Endodermal cell (in vitro differentiated cells): Measurements from ENCODE around the gene TBCEL. TPM values are rescaled to one million over a fixed set of nuclear protein-coding genes. Genes with fewer than 3 reads are reported as not detected.

Experiments used
- DNase-seq: peaks from one replicate; pipeline ENCODE4 v3.0.0-alpha.2; 2017
- H3K27ac ChIP-seq: 2 replicates; pipeline ENCODE4 v1.5.1; 2013; ENCODE audit warnings: mild to moderate bottlenecking, low read depth, low read length, moderate library complexity
- H3K27me3 ChIP-seq: 2 replicates; pipeline ENCODE4 v1.6.1; 2013; ENCODE audit warnings: mild to moderate bottlenecking, low read length, moderate library complexity; ENCODE audit not compliant: insufficient read depth, control insufficient read depth, poor library complexity, severe bottlenecking
- H3K36me3 ChIP-seq: 2 replicates; pipeline ENCODE4 v1.7.0; 2013; ENCODE audit warnings: mild to moderate bottlenecking, low read length, moderate library complexity; ENCODE audit not compliant: control insufficient read depth, insufficient read depth
- H3K4me1 ChIP-seq: one replicate; pipeline ENCODE4 v1.7.0; 2013; ENCODE audit warnings: low read length; ENCODE audit not compliant: control insufficient read depth, insufficient read depth
- H3K4me3 ChIP-seq: 2 replicates; pipeline ENCODE4 v1.5.1; 2013; ENCODE audit warnings: mild to moderate bottlenecking, low read length, moderate library complexity
- H3K9ac ChIP-seq: 2 replicates; pipeline ENCODE4 v1.6.1; 2013; ENCODE audit warnings: mild to moderate bottlenecking, low read length, moderate library complexity; ENCODE audit not compliant: poor library complexity, severe bottlenecking; ENCODE audit errors: extremely low read depth
- H3K9me3 ChIP-seq: 2 replicates; pipeline ENCODE4 v1.6.1; 2013; ENCODE audit warnings: mild to moderate bottlenecking, low read length, moderate library complexity; ENCODE audit not compliant: control insufficient read depth
- H3K27ac Mint-ChIP-seq: 2 replicates; pipeline ENCODE4 v1.8.0; 2020; ENCODE audit warnings: mixed read lengths
- H3K27me3 Mint-ChIP-seq: 2 replicates; pipeline ENCODE4 v1.8.0; 2021; ENCODE audit warnings: mild to moderate bottlenecking, mixed read lengths; ENCODE audit not compliant: insufficient read depth
- H3K36me3 Mint-ChIP-seq: 2 replicates; pipeline ENCODE4 v1.8.0; 2020; ENCODE audit warnings: low read depth, mixed read lengths
- H3K4me1 Mint-ChIP-seq: 2 replicates; pipeline ENCODE4 v1.8.0; 2020; ENCODE audit warnings: mixed read lengths
- H3K4me3 Mint-ChIP-seq: 2 replicates; pipeline ENCODE4 v1.8.0; 2020; ENCODE audit warnings: mild to moderate bottlenecking, moderate library complexity, mixed read lengths
- H3K9me3 Mint-ChIP-seq: 2 replicates; pipeline ENCODE4 v1.8.0; 2020; ENCODE audit warnings: mild to moderate bottlenecking, mixed read lengths
- WGBS, 2 experiments: methylation state at CpG; one replicate each; pipeline versions ENCODE4 v1.1.5 to v1.1.7; 2013; ENCODE audit warnings: missing lambda C conversion rate in 2 of 2, mixed read lengths in 1 of 2; ENCODE audit not compliant: insufficient coverage in 1 of 2, insufficient read length in 1 of 2; 5-methylcytosine and 5-hydroxymethylcytosine counted together
- total RNA-seq, 2 donors: library from RNA; stranded (reverse); fragmentation: NEBNext Ultra II Directional in 1 of 2; extraction: Animal tissue kit (Norgen Biotek cat#: 25700) in 1 of 2; gene quantifications; 2 replicates in 1 of 2; 3 replicates in 1 of 2; pipeline ENCODE4 v1.2.1, GENCODE V29; 2021
- TF ChIP-seq, protein P1 (sequence below): fragments of 200-600 bp; sonication (generic); conservative IDR thresholded peaks from 2 replicates; pipeline ENCODE4 v1.5.0; 2021; ENCODE audit warnings: antibody characterized with exemption, mild to moderate bottlenecking

The TBCEL gene
- total RNA-seq, 2 donors from 2014 or later = 23.5 to 26.1 TPM

DNA sequence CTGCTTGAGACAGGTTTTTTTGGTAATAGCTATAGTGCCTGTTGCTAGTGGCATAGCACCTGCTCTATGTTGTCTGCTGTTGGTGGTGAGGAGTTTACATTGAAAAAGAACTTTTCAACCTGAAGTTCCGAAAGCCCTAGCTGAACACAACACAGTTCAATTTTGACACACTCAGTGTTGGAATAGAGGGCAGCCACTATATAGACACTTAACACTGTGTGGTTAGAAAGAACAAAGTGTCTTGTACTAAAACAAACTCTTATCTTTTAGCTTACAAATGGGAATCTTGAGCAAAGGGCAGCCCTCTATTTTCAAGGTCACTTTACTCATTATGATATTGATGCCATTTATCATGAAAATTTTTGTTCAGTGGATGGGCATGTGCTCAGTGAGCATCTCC lies 18.4 kb downstream of the TBCEL start:
- H3K9me3 Mint-ChIP-seq = no peaks in the 10 kb centered on the region
- 83 to 88% methylated on average over 1 of the region's 1 CpG for WGBS, 2 experiments
- no peak overlapping the region for H3K9ac ChIP-seq
- no peak overlapping the region for H3K27ac Mint-ChIP-seq
- H3K4me1 ChIP-seq = peaks cover 14% of the 10 kb centered on the region
- no peak for DNase-seq
- no peaks in the 10 kb centered on the region for H3K27me3 Mint-ChIP-seq
- peaks cover 14% of the 10 kb centered on the region for H3K36me3 Mint-ChIP-seq
- no peak overlapping the region for H3K4me3 ChIP-seq
- H3K4me3 Mint-ChIP-seq = no peak overlapping the region
- no peaks in the 10 kb centered on the region for H3K9me3 ChIP-seq
- TF ChIP-seq, protein P1, sequence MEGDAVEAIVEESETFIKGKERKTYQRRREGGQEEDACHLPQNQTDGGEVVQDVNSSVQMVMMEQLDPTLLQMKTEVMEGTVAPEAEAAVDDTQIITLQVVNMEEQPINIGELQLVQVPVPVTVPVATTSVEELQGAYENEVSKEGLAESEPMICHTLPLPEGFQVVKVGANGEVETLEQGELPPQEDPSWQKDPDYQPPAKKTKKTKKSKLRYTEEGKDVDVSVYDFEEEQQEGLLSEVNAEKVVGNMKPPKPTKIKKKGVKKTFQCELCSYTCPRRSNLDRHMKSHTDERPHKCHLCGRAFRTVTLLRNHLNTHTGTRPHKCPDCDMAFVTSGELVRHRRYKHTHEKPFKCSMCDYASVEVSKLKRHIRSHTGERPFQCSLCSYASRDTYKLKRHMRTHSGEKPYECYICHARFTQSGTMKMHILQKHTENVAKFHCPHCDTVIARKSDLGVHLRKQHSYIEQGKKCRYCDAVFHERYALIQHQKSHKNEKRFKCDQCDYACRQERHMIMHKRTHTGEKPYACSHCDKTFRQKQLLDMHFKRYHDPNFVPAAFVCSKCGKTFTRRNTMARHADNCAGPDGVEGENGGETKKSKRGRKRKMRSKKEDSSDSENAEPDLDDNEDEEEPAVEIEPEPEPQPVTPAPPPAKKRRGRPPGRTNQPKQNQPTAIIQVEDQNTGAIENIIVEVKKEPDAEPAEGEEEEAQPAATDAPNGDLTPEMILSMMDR = no peak
- no peak overlapping the region for H3K27ac ChIP-seq
- H3K4me1 Mint-ChIP-seq = peaks cover 45% of the 10 kb centered on the region
- H3K36me3 ChIP-seq = peaks cover 11% of the 10 kb centered on the region
- H3K27me3 ChIP-seq = no peaks in the 10 kb centered on the region

DNA sequence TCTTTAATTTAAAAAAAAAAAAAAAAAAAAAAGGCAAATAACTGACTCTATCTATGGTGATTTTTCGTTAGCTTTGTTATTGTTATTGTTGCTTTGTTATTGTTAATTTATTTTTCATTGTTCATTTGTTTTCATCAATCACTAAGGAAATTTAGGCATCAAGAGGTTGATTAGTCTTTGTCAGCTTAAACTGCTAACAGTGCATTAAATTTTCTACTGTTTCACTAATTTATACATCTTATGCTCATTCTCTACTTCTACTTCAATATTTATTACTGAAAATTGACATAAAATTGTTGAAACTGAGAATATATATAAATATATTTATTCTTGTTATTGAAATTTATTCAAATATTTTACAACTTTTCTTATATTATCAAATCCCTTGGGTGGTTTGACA lies 24.0 kb downstream of the TBCEL start:
- Histone ChIP-seq H3K4me1 (peaks cover 7% of the 10 kb centered on the region), H3K9me3 (peaks cover 6% of the 10 kb centered on the region), H3K9ac (no peak overlapping the region), H3K27ac (no peak overlapping the region), H3K36me3 (peaks cover 25% of the 10 kb centered on the region), H3K27me3 (no peaks in the 10 kb centered on the region), H3K4me3 (no peak overlapping the region)
- H3K4me3 Mint-ChIP-seq = no peak overlapping the region
- DNase-seq = no peak
- peaks cover 34% of the 10 kb centered on the region for H3K36me3 Mint-ChIP-seq
- no peaks in the 10 kb centered on the region for H3K9me3 Mint-ChIP-seq
- TF ChIP-seq, protein P1 = no peak
- peaks cover 19% of the 10 kb centered on the region for H3K4me1 Mint-ChIP-seq
- no peak overlapping the region for H3K27ac Mint-ChIP-seq
- no CpG with 5 or more reads among the region's 1 CpG for WGBS, 2 experiments
- H3K27me3 Mint-ChIP-seq = no peaks in the 10 kb centered on the region

DNA sequence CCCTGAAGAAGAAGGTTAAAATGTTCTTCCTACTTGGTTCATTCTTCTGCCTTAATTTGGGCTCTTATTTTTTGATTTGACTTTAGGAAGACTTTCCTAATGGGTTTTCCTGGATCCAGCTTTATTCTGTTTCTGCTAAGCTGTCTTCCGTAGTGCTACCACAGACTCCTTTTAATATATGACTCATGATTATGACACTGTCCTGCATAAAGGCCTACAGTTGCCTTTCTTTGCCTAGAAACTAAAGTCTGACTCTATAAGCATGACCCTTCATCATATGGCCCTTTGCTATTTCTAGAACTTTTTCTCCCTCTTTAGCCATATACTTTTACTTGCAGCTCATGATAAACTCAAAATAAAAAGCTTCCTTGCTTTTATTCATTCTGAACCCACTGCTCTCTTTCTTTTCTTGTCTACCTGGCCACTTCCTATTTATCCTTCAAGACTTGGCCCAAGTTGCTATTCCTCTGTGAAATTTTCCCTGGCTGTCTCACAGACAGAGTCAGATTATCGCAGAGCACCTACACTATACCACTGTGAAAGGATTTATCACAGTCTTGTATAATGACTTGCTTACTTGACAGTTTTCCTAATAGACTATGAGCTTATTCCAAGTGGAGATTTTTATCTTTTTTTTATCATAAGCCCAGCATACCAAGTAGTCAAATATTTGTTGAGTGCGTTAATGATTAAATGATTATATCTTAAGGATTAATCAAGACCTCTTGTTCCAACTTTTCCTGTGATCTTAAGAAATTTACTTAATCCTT lies 24.7 kb downstream of the TBCEL start:
- Histone ChIP-seq H3K27me3 (no peaks in the 10 kb centered on the region), H3K4me1 (peaks cover 12% of the 10 kb centered on the region), H3K4me3 (no peak overlapping the region), H3K27ac (no peak overlapping the region), H3K36me3 (peaks cover 25% of the 10 kb centered on the region), H3K9ac (no peak overlapping the region), H3K9me3 (peaks cover 6% of the 10 kb centered on the region)
- H3K27ac Mint-ChIP-seq = no peak overlapping the region
- H3K4me1 Mint-ChIP-seq = peaks cover 24% of the 10 kb centered on the region
- H3K27me3 Mint-ChIP-seq = no peaks in the 10 kb centered on the region
- no peak for DNase-seq
- H3K9me3 Mint-ChIP-seq = no peaks in the 10 kb centered on the region
- peaks cover 42% of the 10 kb centered on the region for H3K36me3 Mint-ChIP-seq
- TF ChIP-seq, protein P1 = no peak
- H3K4me3 Mint-ChIP-seq = no peak overlapping the region
- WGBS, 2 experiments = 80 to 84% methylated on average over 1 to 2 of the region's 3 CpGs
